ENCODE results near the gene HIPK2. TPM values are rescaled to one million over a fixed set of nuclear protein-coding genes. Genes with fewer than 3 reads are reported as not detected.

HIPK2 gene
- polyA plus RNA-seq, 1 donor (not counting 4 experiments of a cell fraction or from before 2014, with no cell fraction given), result 5.8 TPM

- no peak for DNase-seq (ENCODE audit: low read depth, low spot score)
- no peak for FAIRE-seq
- dilution Hi-C loops (cut with MboI; ENCODE audit: extremely low pct_ligation_motif_present, low sequenced_read_pairs), result no loop called here
- Histone ChIP-seq H2AFZ (ENCODE audit: control insufficient read depth, low read length) (no peak overlapping the region), H3K9me1 (ENCODE audit: control insufficient read depth, extremely low read depth, insufficient read depth, low read length) (no peaks in the 10 kb centered on the region), H3K9me3 (ENCODE audit: control insufficient read depth, low read depth, low read length) (no peaks in the 10 kb centered on the region), H3K36me3 (ENCODE audit: control insufficient read depth in 2 of 2, extremely low read depth in 1 of 2, insufficient read depth in 2 of 2, low read length in 2 of 2) (peaks cover 1 to 5% of the 10 kb centered on the region in 2 experiments), H3K27ac (ENCODE audit: control insufficient read depth, insufficient read depth, low read length) (no peak overlapping the region), H3K4me2 (ENCODE audit: control insufficient read depth, extremely low read depth, insufficient read depth, low read depth, low read length) (no peak overlapping the region), H3K4me3 (ENCODE audit: control insufficient read depth in 2 of 3, extremely low read depth in 1 of 3, insufficient read depth in 2 of 3, low read depth in 1 of 3, low read length in 3 of 3) (no peak overlapping the region), H3K4me1 (ENCODE audit: control insufficient read depth, extremely low read depth, insufficient read depth, low read length) (peaks cover 3% of the 10 kb centered on the region), H3K9ac (ENCODE audit: control insufficient read depth, extremely low read depth, insufficient read depth, low read length) (no peak overlapping the region), H4K20me1 (ENCODE audit: control insufficient read depth, extremely low read depth, insufficient read depth, low read length) (peaks cover 6% of the 10 kb centered on the region), H3K27me3 (ENCODE audit: control insufficient read depth, extremely low read depth, insufficient read depth, low read length) (no peaks in the 10 kb centered on the region), H3K79me2 (ENCODE audit: control insufficient read depth, insufficient read depth, low read length) (peaks cover 85% of the 10 kb centered on the region)
- no peak for TF ChIP-seq EZH2 (IDR thresholded peaks at IDR 0.05; ENCODE audit: low read length)
- no peak for TF ChIP-seq CTCF (optimal IDR thresholded peaks at IDR 0.05 in 1 of 3, IDR thresholded peaks at IDR 0.05 in 1 of 3, conservative IDR thresholded peaks at IDR 0.05 in 1 of 3; ENCODE audit: extremely low read depth in 1 of 3, insufficient read depth in 2 of 3, low read length in 3 of 3)
Observed at GRCh38 chr7:139748941-139749340, 28.9 kb downstream of the HIPK2 start.

- Histone ChIP-seq H3K4me1 (ENCODE audit: control insufficient read depth, extremely low read depth, insufficient read depth, low read length) (peaks cover 3% of the 10 kb centered on the region), H3K27ac (ENCODE audit: control insufficient read depth, insufficient read depth, low read length) (no peak overlapping the region), H3K9ac (ENCODE audit: control insufficient read depth, extremely low read depth, insufficient read depth, low read length) (no peak overlapping the region), H3K36me3 (ENCODE audit: control insufficient read depth in 2 of 2, extremely low read depth in 1 of 2, insufficient read depth in 2 of 2, low read length in 2 of 2) (peaks cover 1 to 2% of the 10 kb centered on the region in 2 experiments), H3K9me1 (ENCODE audit: control insufficient read depth, extremely low read depth, insufficient read depth, low read length) (no peaks in the 10 kb centered on the region), H4K20me1 (ENCODE audit: control insufficient read depth, extremely low read depth, insufficient read depth, low read length) (peaks cover 6% of the 10 kb centered on the region), H3K27me3 (ENCODE audit: control insufficient read depth, extremely low read depth, insufficient read depth, low read length) (no peaks in the 10 kb centered on the region), H3K4me2 (ENCODE audit: control insufficient read depth, extremely low read depth, insufficient read depth, low read depth, low read length) (no peak overlapping the region), H3K4me3 (ENCODE audit: control insufficient read depth in 2 of 3, extremely low read depth in 1 of 3, insufficient read depth in 2 of 3, low read depth in 1 of 3, low read length in 3 of 3) (no peak overlapping the region), H3K79me2 (ENCODE audit: control insufficient read depth, insufficient read depth, low read length) (peaks cover 87% of the 10 kb centered on the region), H2AFZ (ENCODE audit: control insufficient read depth, low read length) (no peak overlapping the region), H3K9me3 (ENCODE audit: control insufficient read depth, low read depth, low read length) (no peaks in the 10 kb centered on the region)
- TF ChIP-seq EZH2 (IDR thresholded peaks at IDR 0.05; ENCODE audit: low read length) (no peak), CTCF (optimal IDR thresholded peaks at IDR 0.05 in 1 of 3, IDR thresholded peaks at IDR 0.05 in 1 of 3, conservative IDR thresholded peaks at IDR 0.05 in 1 of 3; ENCODE audit: extremely low read depth in 1 of 3, insufficient read depth in 2 of 3, low read length in 3 of 3) (no peak)
- DNase-seq (ENCODE audit: low read depth, low spot score), result no peak
- FAIRE-seq, result no peak
- dilution Hi-C loops (cut with MboI; ENCODE audit: extremely low pct_ligation_motif_present, low sequenced_read_pairs), result no loop called here
Observed at GRCh38 chr7:139748373-139748765, 29.4 kb downstream of the HIPK2 start.
